ENCODE results near the gene NR6A1.

DNA sequence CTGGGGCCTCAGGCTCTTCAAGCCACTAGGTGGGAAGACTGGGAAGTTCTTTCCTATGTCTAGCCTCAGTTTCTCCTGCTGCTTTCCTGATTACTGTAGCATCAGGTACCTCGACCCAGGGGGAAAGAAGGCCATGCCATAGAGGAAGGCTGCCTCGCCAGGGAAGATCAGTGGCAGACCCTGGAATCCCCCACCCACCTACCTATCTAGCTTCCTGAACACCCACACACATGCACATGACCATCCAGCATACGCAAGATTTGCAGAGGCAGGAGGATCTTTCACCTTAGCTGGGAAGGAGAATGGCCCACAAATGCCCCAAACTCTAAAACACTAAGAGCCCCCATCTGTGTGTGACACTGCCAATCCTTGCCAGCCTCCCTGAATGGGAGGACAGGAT, 271.9 kb downstream of the NR6A1 start:
- no peak for TF ChIP-seq POLR2A (IDR thresholded peaks at IDR 0.05)
- no peak for TF ChIP-seq EP300 (IDR thresholded peaks at IDR 0.05)
- TF ChIP-seq, protein P1, sequence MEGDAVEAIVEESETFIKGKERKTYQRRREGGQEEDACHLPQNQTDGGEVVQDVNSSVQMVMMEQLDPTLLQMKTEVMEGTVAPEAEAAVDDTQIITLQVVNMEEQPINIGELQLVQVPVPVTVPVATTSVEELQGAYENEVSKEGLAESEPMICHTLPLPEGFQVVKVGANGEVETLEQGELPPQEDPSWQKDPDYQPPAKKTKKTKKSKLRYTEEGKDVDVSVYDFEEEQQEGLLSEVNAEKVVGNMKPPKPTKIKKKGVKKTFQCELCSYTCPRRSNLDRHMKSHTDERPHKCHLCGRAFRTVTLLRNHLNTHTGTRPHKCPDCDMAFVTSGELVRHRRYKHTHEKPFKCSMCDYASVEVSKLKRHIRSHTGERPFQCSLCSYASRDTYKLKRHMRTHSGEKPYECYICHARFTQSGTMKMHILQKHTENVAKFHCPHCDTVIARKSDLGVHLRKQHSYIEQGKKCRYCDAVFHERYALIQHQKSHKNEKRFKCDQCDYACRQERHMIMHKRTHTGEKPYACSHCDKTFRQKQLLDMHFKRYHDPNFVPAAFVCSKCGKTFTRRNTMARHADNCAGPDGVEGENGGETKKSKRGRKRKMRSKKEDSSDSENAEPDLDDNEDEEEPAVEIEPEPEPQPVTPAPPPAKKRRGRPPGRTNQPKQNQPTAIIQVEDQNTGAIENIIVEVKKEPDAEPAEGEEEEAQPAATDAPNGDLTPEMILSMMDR (IDR thresholded peaks at IDR 0.05): no peak
